Stimulated activated CD4-positive, alpha-beta T cell treated with anti-CD3 and anti-CD28 coated beads, Interleukin-15, amount 100 ng/mL, for 48 hours (primary cell): ENCODE results near the gene SAE1.
"Not testable (repeated sequence)": the region's sequence is repeated elsewhere in the genome, so short reads cannot be mapped to it uniquely, and the experiment has no call there.

Experiments
- DNase-seq, 2 donors: peaks; one replicate each; pipeline ENCODE4 v3.0.0-alpha.2; 2020; ENCODE audit warnings: low read depth in 2 of 2

Gene SAE1

GRCh38 chr19:47130589-47131227 lies at the start of gene SAE1:
Gene SAE1, plus strand, starts transcription at chr19:47130835. Its CDS starts 96 bp downstream, at chr19:47130931.
- peak; percentile 88 to 94 for DNase-seq

GRCh38 chr19:47081095-47081494 lies 49.5 kb upstream of the SAE1 start:
- DNase-seq = no peak

DNA sequence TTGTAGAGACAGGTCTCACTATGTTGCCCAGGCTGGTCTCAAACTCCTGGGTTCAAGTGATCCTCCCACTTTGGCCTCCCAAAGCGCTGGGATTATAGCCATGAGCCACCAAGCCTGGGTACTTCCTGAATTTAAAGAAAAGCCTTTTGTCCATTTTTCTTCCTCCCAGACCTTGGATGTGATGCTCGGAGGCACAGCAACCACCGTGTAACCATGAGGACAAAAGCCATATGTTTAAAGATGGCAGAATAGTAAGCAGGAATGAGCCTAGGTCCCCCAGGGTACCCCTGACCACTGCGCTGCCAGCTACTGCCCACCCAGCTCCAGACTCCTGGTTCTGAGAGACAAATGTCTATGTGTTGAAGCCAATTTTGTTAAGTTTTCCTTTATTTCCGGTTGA lies 48.1 kb upstream of the SAE1 start:
- DNase-seq = no peak

GRCh38 chr19:47084879-47085439 lies 45.7 kb upstream of the SAE1 start:
- no peak for DNase-seq

DNA sequence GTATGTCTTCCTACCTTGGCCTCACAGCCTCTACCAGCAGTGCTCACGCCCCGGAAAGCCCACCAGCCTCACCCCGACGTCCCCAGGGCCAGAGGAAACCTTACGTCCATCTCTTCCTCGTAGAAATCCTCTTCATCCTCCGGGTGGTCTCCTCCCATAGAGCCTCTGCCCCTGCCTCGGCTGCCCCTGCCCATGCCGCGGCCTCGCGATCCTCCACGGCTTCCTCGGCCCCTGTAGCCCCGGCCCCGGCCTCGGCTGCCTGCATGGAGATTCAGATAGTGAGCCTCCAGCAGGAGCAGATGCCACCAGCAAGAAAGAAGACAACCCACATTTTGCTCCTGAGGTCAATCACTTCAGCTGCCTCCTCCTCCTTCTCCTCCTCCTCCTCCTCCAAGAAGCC lies 44.4 kb upstream of the SAE1 start:
- no peak for DNase-seq

- no peak for DNase-seq
Observed at GRCh38 chr19:47089767-47090350, 40.8 kb upstream of the SAE1 start.

DNA sequence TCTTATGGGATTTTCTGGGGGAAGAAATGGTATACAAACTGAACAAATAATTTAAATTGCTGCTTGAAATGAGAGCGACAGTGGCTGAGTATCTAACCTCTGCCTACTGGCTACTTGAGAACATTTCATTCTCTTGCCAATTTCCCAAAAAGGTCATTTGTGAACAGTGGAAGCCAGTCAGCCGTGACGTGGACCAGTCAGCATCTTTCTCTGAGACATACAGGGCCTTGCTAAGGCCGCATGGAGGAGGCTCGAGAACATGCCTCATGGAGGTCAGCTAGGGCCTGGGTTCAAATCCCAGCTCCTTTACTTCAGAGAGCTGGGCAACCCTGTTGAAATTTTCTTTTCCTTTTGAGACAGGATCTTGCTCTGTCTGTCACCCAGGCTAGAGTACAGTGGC lies 37.4 kb upstream of the SAE1 start:
- no peak for DNase-seq

DNA sequence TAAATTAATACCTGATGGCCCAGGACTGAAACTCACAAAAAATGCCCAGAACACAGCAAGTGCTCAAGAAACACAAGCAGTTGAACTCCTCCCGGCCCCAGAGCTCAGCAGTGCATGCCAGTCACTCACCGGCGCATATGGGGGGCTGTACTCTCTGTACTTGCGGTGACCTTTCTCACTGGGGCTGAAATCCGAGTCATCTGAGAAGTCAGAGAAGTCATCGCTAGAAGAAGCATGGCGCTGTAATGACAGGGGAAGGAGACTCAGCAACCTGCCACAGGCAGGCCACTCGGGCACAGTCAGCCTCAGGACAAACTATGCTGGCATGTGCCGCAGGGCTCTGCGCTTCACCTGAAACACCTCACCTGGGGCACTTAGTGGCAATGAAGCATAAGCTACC lies 36.8 kb upstream of the SAE1 start:
- peak; percentile 26 to 27 for DNase-seq

DNA sequence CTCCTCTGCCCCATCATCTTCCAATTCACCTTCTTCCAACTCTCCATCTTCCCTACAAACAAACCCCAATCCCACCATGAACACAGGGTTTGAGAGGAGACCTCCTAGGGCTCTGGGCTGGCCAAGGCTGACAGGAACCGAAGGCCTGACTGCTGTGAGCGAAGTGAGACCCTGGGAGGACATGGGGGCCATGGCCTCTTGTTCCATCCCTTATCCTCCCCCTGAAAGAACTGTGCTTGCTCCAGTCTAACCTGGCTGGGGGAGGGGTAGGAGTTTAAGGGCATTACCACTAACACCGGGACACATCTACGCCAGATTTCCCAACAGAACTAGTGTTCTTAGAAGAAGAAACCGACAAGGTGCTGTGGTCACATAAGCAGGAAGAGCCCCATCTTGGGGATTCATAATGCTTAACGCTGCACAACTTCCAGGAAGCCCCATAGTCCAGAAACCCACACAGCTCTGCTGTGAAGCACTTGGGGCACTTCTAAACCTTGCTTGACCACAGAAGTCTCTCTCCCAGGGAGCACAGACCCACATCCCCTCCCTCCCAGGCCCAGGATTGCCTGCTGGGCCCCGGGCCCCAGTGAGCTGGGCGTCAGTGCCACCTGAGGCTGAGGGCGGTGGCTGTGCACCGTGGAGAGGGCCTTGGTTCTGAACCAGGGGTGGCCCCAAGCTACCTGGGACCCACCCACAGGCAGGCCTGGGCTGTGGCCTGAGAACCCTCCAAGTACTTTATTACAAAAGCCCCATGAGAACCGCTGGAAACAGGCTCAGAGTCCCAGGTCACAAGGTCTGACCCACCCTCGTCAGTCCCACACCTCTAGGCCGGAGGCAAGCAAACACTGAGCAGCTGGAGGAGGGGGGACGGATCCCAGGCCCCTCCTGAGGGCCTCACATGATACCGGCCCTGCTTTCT lies 35.8 kb upstream of the SAE1 start:
- DNase-seq = peak; percentile 36 to 42

DNA sequence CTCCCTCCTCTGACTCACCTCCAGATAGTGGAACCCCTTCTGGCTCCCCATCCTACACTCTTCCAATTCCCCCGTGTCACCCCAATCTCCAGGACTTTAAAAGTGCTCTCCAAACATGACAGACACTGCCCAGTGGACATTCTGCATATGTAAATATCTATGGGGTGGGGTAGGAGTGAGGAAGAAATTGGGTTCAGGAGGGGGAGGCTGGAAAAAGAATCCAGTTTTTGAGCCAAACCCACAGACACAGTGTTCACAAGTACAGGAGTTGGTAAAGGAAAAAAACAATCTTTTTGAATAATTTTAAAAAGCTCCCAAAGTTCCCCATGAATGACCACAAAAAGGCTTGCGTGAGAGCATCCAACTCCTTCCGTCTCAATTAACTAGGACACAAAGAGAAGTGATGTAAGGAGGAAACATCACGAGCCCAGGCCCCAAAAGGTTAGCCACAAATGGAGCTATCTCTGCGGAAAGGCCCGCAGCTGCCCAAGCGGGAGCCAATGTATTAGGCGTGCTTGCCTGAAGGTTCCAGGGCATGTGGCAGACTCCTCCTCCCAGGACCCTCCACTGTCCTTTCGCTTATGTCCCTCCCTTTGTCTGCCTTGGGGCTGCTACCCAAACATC lies 35.0 kb upstream of the SAE1 start:
- DNase-seq = no peak

- DNase-seq = no peak
Observed at GRCh38 chr19:47096100-47096704, 34.4 kb upstream of the SAE1 start.

DNA sequence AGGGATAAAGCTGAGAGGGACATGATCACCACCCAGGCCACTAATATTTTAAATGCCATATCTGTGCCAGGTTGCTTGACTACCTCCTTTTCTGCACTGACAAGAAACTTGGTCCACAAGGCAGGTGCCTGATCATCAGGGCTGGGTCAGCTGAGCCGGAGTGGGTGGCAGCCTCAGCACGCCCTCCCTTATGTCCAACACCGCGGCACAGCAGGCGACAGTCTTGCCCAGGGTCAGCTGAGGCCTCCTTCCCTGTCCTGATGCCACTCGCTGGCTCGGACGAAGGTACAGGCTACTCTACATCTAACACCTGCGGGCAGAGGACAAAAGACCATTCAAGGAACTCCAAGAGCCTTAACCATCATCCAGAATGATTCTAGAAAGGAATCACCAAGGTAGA lies 33.9 kb upstream of the SAE1 start:
- no peak for DNase-seq

- no peak for DNase-seq
Observed at GRCh38 chr19:47097396-47098201, 33.0 kb upstream of the SAE1 start.

GRCh38 chr19:47098608-47099007 lies 32.0 kb upstream of the SAE1 start:
- DNase-seq = no peak

GRCh38 chr19:47099576-47100050 lies 31.0 kb upstream of the SAE1 start:
- no peak for DNase-seq

DNA sequence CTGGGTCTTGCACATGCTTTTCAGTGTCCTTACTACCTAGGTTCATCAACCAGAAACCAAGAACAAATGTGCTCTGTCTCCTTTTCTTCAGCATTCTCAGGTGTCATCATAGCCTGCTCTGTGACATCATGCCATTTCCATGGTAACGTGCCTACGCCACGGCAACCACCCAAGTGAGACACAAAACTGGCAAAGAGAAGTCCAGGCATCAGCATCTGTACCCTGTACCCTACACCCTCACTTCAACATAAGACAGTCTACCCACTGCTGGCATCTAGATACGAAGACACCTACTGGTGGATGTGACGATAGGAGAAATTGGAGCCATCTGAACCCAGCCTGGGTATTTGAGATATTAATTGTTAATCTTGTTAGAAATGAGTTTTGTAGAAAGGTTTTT lies 30.3 kb upstream of the SAE1 start:
- no peak for DNase-seq

DNA sequence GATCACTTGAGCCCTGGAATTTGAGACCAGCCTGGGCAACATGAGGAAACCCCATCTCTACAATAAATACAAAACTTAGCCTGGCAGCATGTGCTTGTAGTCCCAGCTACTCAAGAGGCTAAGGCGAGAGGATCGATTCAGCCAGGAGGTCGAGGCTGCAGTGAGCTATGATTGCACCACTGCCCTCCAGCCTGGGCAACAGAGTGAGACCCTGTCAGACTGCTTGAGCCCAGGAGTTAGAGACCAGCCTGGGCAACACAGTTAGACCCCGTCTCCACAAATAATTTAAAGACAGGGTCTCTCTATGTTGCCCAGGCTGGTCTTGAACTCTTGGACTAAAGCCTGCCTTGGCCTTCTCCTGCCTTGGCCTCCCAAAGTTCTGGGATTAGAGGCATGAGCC lies 29.5 kb upstream of the SAE1 start:
- not testable (repeated sequence) for DNase-seq

DNA sequence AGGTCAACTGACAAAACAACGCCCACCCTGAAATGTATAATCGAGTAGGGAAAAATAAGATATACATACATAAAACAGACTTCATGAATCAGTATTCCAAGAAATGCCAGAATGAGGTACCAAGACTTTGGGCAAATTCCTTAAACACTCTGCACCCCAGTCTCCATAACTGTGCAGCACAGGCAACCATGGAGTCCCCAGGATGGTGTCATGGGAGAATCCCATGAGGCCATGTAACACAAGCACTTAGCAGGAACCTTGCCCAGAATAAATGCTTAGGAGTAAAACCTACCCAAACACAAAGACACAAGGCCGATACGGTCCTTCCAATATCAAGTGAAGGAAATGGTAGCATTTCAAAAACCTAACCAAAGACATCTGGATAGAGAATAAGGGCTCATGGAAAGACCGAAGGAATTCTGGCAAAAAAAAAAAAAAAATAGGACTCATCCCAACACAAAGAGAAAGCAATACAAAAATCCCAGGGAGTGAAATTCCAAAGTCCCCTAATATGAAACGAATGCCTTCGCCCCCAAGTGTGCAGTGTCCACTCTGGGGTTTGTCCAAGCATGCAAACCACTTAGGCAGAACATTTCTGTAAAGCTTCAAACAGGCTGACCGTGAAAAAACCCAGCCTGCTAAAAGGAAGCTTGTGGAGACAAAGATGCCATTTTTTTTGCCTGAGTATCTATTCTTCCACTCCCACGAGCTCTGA lies 28.1 kb upstream of the SAE1 start:
- DNase-seq = no peak

GRCh38 chr19:47104680-47105079 lies 26.0 kb upstream of the SAE1 start:
- DNase-seq = no peak

GRCh38 chr19:47105874-47106273 lies 24.8 kb upstream of the SAE1 start:
- DNase-seq = no peak
